Epithelial cell of proximal tubule (primary cell): ENCODE measurements around the gene TSNAX. TPM values are rescaled to one million over a fixed set of nuclear protein-coding genes. Genes with fewer than 3 reads are reported as not detected.
A peak's percentile ranks its signal among the peaks of the same experiment; 100 is the strongest.

Source experiments
- DNase-seq: peaks from one replicate; pipeline ENCODE4 v3.0.0-alpha.2; 2011; ENCODE audit warnings: low read depth
- H3K4me3 ChIP-seq: 2 replicates; pipeline ENCODE4 v1.5.1; 2011; ENCODE audit warnings: low read depth, mild to moderate bottlenecking, low read length
- total RNA-seq: library from RNA; depleted of rRNA; stranded (reverse); fragments of >200 nt; gene quantifications from 2 replicates; pipeline ENCODE4 v1.2.3, GENCODE V29; 2015
- TF ChIP-seq, protein P1 (sequence below): conservative IDR thresholded peaks from 2 replicates; pipeline ENCODE4 v1.5.1; 2012; ENCODE audit warnings: low read depth, mild to moderate bottlenecking, low read length

Gene TSNAX
- total RNA-seq, 1 donor from 2014 or later, result 12.1 TPM

GRCh38 chr1:231507476-231508355 lies 20.8 kb upstream of the TSNAX start:
- TF ChIP-seq, protein P1, sequence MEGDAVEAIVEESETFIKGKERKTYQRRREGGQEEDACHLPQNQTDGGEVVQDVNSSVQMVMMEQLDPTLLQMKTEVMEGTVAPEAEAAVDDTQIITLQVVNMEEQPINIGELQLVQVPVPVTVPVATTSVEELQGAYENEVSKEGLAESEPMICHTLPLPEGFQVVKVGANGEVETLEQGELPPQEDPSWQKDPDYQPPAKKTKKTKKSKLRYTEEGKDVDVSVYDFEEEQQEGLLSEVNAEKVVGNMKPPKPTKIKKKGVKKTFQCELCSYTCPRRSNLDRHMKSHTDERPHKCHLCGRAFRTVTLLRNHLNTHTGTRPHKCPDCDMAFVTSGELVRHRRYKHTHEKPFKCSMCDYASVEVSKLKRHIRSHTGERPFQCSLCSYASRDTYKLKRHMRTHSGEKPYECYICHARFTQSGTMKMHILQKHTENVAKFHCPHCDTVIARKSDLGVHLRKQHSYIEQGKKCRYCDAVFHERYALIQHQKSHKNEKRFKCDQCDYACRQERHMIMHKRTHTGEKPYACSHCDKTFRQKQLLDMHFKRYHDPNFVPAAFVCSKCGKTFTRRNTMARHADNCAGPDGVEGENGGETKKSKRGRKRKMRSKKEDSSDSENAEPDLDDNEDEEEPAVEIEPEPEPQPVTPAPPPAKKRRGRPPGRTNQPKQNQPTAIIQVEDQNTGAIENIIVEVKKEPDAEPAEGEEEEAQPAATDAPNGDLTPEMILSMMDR, result no peak
- DNase-seq, result no peak
- H3K4me3 ChIP-seq, result no peak overlapping the region

DNA sequence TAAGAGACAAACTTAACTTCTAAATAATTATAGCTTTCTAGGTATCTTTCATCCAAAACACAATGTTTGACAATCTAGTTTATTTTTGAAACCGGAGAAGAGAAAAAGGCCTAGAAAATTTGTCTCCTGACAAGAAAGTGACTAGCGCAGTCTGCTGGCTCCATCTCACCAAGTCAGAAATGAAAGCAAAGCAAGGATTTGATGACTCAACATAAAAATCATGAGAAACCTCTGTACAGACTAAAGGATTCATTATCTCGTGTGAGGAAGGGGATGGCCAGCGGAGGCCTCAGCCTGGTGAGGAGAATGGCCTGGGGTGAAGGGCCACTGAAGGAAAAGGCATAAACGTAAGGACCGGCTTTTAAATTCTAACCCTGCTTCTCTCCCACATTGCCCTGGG lies 20.0 kb upstream of the TSNAX start:
- TF ChIP-seq, protein P1, result no peak
- no peak overlapping the region for H3K4me3 ChIP-seq
- DNase-seq, result no peak

DNA sequence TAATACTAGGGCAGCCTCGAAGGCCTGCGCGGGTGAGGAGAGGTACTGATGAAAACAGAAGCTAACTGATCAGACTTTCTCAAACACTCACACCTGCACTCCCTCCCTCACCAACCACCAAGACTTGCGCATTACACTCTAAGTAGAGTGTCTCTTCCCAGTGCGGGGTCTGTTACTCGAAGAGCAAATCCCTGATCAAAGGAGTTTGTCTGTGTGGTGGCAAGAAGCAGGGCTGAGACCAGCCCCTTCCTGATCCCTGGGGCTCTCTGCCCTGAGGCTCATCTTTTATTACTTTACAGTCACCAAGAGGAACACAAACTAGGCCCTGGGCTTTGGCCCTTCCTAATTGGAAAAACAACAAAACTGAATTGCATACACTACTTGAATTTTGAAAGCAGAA lies 19.5 kb upstream of the TSNAX start:
- no peak for DNase-seq
- H3K4me3 ChIP-seq, result no peak overlapping the region
- TF ChIP-seq, protein P1, result no peak

DNA sequence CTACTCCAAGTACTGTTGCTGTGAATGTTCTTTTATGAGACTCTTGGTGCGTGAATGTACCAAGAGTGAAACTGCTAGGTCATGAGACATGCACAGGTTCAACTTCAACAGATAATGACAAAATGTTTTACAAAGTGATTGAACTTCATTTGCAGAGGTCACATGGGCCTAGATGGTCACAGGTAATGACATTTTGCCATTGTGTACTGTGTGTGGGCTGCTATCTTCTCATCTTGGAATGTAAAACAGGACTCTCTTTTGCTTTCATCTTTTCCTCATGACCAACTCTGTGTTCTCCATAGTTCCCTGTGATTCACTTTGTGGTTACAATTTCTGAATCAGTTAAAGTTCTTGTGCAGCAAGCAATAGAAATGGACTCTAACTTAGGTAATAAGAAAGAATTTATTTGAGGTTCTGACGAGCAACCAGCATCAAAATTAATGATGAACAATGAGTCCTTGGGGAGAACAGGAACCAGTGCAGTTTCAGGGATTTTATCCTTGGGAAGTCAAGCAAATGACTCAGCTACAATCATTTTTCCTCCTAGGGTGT lies 16.2 kb upstream of the TSNAX start:
- TF ChIP-seq, protein P1, result no peak
- H3K4me3 ChIP-seq, result no peak overlapping the region
- peak; percentile 94 for DNase-seq

DNA sequence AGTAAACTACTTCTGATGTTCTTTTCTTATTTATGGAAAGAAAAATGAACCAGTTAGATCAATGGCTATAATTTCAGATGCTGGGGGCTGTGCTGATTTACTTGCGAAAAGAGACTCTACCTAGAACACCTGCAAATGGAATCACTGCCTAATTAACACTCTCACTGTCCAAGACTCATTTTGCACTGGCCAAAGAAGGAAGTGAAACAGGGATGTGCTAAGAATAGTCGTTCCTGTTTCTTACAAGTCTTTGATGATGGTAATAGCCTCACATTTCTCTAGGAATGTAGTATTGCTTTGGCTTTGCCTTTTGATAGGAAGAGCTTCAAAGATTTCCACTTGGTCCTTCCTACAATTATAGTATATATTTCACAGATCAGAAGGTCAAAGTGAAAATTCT lies 12.7 kb upstream of the TSNAX start:
- TF ChIP-seq, protein P1, result no peak
- no peak overlapping the region for H3K4me3 ChIP-seq
- DNase-seq, result no peak

DNA sequence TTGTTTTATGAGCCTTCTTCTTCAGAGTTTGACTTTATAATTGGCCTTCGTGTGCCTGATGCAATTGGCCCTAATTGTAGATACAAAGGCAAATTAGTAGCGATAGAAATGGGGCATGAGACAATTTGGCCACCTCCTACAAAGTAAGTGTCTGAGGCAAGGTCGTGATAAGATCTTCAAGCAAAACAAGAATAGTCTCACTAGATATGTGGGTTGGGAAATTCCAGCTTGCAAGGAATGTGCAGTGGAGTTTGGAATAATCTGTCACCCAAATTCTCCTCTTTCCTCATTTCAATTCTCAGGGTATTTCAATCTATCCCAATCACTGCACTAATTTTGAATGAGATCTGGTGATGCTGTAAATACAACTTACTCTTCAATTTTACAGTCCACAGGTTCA lies 11.4 kb upstream of the TSNAX start:
- no peak for DNase-seq
- TF ChIP-seq, protein P1, result no peak
- no peak overlapping the region for H3K4me3 ChIP-seq
